CD14-positive monocyte (primary cell): ENCODE measurements around the gene FOXRED2. TPM values are rescaled to one million over a fixed set of nuclear protein-coding genes. Genes with fewer than 3 reads are reported as not detected.

ENCODE experiments used
- DNase-seq, 3 donors: peaks; one replicate each; pipeline ENCODE4 v3.0.0-alpha.2; 2011 to 2022
- H2AFZ ChIP-seq: 2 replicates; pipeline ENCODE4 v1.6.0; 2012; ENCODE audit warnings: mild to moderate bottlenecking, low read depth, low read length, inconsistent platforms; ENCODE audit not compliant: insufficient read depth, poor library complexity, severe bottlenecking
- H3K27ac ChIP-seq, 2 donors: 1 replicate in 1 of 2; 2 replicates in 1 of 2; pipeline ENCODE4 v1.5.1; 2012 to 2013; ENCODE audit warnings: low read length in 2 of 2, control low read depth in 1 of 2, inconsistent platforms in 1 of 2, low read depth in 1 of 2, mild to moderate bottlenecking in 1 of 2
- H3K27me3 ChIP-seq, 2 donors: one replicate each; pipeline versions ENCODE4 v1.6.0 to v1.6.1; 2011 to 2013; ENCODE audit warnings: low read length in 2 of 2; ENCODE audit not compliant: control insufficient read depth in 2 of 2, insufficient read depth in 2 of 2
- H3K36me3 ChIP-seq, 2 donors: replicated peaks in 1 of 2; 1 replicate in 1 of 2; 2 replicates in 1 of 2; pipeline versions ENCODE4 v1.5.1 to v1.6.1; 2012 to 2013; ENCODE audit warnings: low read length in 2 of 2, control low read depth in 1 of 2, inconsistent platforms in 1 of 2, mild to moderate bottlenecking in 1 of 2; ENCODE audit not compliant: insufficient read depth in 2 of 2, control insufficient read depth in 1 of 2
- H3K4me1 ChIP-seq, 2 donors: 1 replicate in 1 of 2; 2 replicates in 1 of 2; pipeline versions ENCODE4 v1.5.1 to v1.6.1; 2012 to 2013; ENCODE audit warnings: low read length in 2 of 2, control low read depth in 1 of 2, inconsistent platforms in 1 of 2, mild to moderate bottlenecking in 1 of 2, moderate library complexity in 1 of 2; ENCODE audit not compliant: insufficient read depth in 2 of 2, control insufficient read depth in 1 of 2
- H3K4me2 ChIP-seq: replicated peaks from 2 replicates; pipeline ENCODE3; 2012; ENCODE audit warnings: low read length, moderate library complexity, mild to moderate bottlenecking; ENCODE audit not compliant: poor library complexity, severe bottlenecking; ENCODE audit errors: extremely low read depth
- H3K4me3 ChIP-seq, 3 experiments: fragments of 200-600 bp in 1 of 3; sonication (generic) in 1 of 3; replicated peaks in 1 of 3; 1 replicate in 2 of 3; 2 replicates in 1 of 3; pipeline ENCODE4 v1.5.1; 2011 to 2013; ENCODE audit warnings: low read length in 3 of 3, mild to moderate bottlenecking in 3 of 3, control low read depth in 2 of 3, low read depth in 2 of 3, inconsistent platforms in 1 of 3, moderate library complexity in 1 of 3
- H3K79me2 ChIP-seq: 2 replicates; pipeline ENCODE4 v1.6.0; 2012; ENCODE audit warnings: mild to moderate bottlenecking, control low read depth, inconsistent platforms, low read length, moderate library complexity; ENCODE audit not compliant: insufficient read depth
- H3K9ac ChIP-seq: 2 replicates; pipeline ENCODE4 v1.6.0; 2017; ENCODE audit warnings: low read length, mild to moderate bottlenecking; ENCODE audit not compliant: insufficient read depth, poor library complexity, severe bottlenecking
- H3K9me3 ChIP-seq, 2 donors: replicated peaks in 1 of 2; 1 replicate in 1 of 2; 2 replicates in 1 of 2; pipeline versions ENCODE4 v1.5.1 to v1.6.1; 2012 to 2013; ENCODE audit warnings: low read length in 2 of 2, control low read depth in 1 of 2; ENCODE audit not compliant: control insufficient read depth in 1 of 2, insufficient read depth in 1 of 2
- H4K20me1 ChIP-seq: 2 replicates; pipeline ENCODE4 v1.6.0; 2012; ENCODE audit warnings: mild to moderate bottlenecking, low read length, control low read depth, moderate library complexity; ENCODE audit not compliant: insufficient read depth
- H3K27ac Mint-ChIP-seq, 7 donors: one replicate each; pipeline ENCODE4 v1.8.0; 2020; ENCODE audit warnings: mild to moderate bottlenecking in 7 of 7, mixed read lengths in 7 of 7, moderate library complexity in 6 of 7, inconsistent platforms in 2 of 7
- H3K27me3 Mint-ChIP-seq, 3 donors: one replicate each; pipeline ENCODE4 v1.8.0; 2021 to 2022; ENCODE audit warnings: low read depth in 3 of 3, mild to moderate bottlenecking in 3 of 3, mixed read lengths in 3 of 3, moderate library complexity in 3 of 3, inconsistent platforms in 1 of 3
- H3K36me3 Mint-ChIP-seq, 2 donors: one replicate each; pipeline ENCODE4 v1.8.0; 2020; ENCODE audit warnings: mixed read lengths in 2 of 2, inconsistent platforms in 1 of 2, mild to moderate bottlenecking in 1 of 2
- H3K4me1 Mint-ChIP-seq: one replicate; pipeline ENCODE4 v1.8.0; 2020; ENCODE audit warnings: mild to moderate bottlenecking, mixed read lengths
- H3K4me3 Mint-ChIP-seq, 2 donors: one replicate each; pipeline ENCODE4 v1.8.0; 2020; ENCODE audit warnings: mild to moderate bottlenecking in 2 of 2, mixed read lengths in 2 of 2, moderate library complexity in 1 of 2
- H3K9me3 Mint-ChIP-seq, 7 donors: one replicate each; pipeline ENCODE4 v1.8.0; 2020 to 2022; ENCODE audit warnings: mixed read lengths in 7 of 7, mild to moderate bottlenecking in 6 of 7, moderate library complexity in 6 of 7, inconsistent platforms in 2 of 7
- WGBS: methylation state at CpG from one replicate; pipeline ENCODE4 v1.1.5; 2013; ENCODE audit warnings: missing lambda C conversion rate; ENCODE audit not compliant: insufficient coverage; 5-methylcytosine and 5-hydroxymethylcytosine counted together
- intact Hi-C, 2 donors: fragments of 100-400 bp; cut with micrococcal nuclease; formaldehyde crosslinking; loops; one replicate each; pipeline versions ENCODE4 v1.15.0 to v1.15.1; 2023
- polyA minus RNA-seq: library from RNA; depleted of rRNA, polyadenylated mRNA; stranded (reverse); fragments of >200 nt; gene quantifications from 2 replicates; pipeline ENCODE4 v1.2.3, GENCODE V29; 2012
- polyA plus RNA-seq, 3 donors: library from polyadenylated mRNA; depleted of rRNA in 1 of 3; unstranded in 2 of 3; stranded (reverse) in 1 of 3; fragments of 300-500 nt in 2 of 3; fragments of >200 nt in 1 of 3; fragmentation: Illumina TruSeq in 2 of 3; gene quantifications; 1 replicate in 2 of 3; 2 replicates in 1 of 3; pipeline ENCODE4 v1.2.3, GENCODE V29; 2012 to 2021
- total RNA-seq, 12 experiments: library from RNA in 1 of 12; stranded (reverse) in 1 of 12; fragments of 120-200 nt in 1 of 12; gene quantifications; one replicate each; pipeline ENCODE4 v1.2.4 and lab custom pipeline; 2013 to 2026; ENCODE audit warnings: mixed read lengths in 6 of 12, inconsistent platforms in 1 of 12
- TF ChIP-seq, protein P1 (sequence below): fragments of 200-600 bp; IDR thresholded peaks from one replicate; pipeline ENCODE4 v1.8.0; 2022; ENCODE audit warnings: antibody characterized with exemption, mild to moderate bottlenecking

Gene FOXRED2
- 0.96 TPM for total RNA-seq (2013)
- polyA plus RNA-seq = 1 to 10 TPM; 1.5 to 2.0 (median 1.9) TPM
- 1.5 and 4.5 TPM in 2 replicates for polyA minus RNA-seq
- 0.84 to 8.7 (median 2.5) reads per million in 11 experiments for total RNA-seq (lab: John Stamatoyannopoulos, UW)

DNA sequence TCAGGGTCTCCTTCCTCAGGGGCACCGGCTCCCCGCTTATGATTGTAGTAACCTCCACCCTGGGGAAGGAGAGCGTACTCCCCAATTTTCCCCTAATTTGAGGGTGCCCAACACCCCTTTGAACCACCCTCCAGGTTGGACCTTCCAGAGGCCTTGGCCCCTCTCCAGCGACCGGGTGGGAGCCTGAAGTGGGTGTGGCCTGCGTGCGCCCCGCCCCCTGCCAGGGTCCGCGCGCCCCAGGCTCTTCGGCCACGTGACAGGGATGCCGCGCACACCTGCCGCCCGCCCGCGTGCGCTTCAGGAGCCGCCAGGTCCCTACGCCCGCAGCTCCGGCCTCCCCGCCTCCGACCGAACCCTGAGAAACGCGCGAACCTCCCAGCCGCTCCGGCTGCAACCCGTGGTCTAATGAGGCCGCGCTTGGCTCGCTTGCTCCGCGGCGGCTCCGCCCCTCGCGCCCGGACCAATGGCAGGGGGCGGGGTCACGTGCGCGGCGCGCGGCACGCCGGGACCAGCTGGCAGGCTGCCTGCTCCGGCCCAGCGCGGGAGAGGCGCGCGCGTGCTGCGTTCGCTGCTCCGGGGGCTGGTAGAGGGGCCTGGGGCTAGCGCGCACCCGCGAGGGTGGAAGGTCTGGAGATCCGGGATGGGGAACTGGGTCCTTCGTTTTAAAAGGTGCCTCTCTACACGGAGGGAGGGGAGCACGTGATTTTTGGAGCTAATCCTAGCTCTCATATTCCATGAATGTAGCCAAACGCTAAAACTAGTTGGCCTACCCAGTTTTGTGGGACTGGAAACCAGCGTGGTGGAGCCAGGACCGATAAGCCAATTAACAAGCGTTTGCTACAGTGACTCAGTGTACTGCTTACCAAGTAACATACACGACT lies at the start of gene FOXRED2:
FOXRED2 (minus strand) TSS at position 404 of the 881 bp plus-strand sequence. CDS start 618 bp downstream, outside the sequence.
- peak within 1 kb of the TSS; percentile 15 to 81 (median 52) for H3K27ac Mint-ChIP-seq
- H3K9me3 Mint-ChIP-seq = peaks cover 0 to 2% (median 0%) of the 10 kb centered on the region in 7 donors
- H3K4me3 Mint-ChIP-seq = peak within 1 kb of the TSS; percentile 66 to 78
- peak; percentile 75 to 82 (median 81) for DNase-seq
- Histone ChIP-seq H3K4me1 (peaks cover 26 to 30% of the 10 kb centered on the region in 2 donors), H3K4me3 (peak within 1 kb of the TSS; percentile 33 to 74 (median 34)), H3K36me3 (peaks cover 15 to 18% of the 10 kb centered on the region in 2 donors), H3K4me2 (peak within 1 kb of the TSS; percentile 81), H3K79me2 (no peaks in the 10 kb centered on the region), H3K9ac (peak within 1 kb of the TSS; percentile 60), H2AFZ (peak within 1 kb of the TSS; percentile 84), H3K9me3 (no peaks in the 10 kb centered on the region), H3K27ac (peak within 1 kb of the TSS in 1 of 2 donors; percentile 77), H3K27me3 (no peaks in the 10 kb centered on the region), H4K20me1 (peaks cover 13% of the 10 kb centered on the region)
- peaks cover 16 to 20% of the 10 kb centered on the region in 2 donors for H3K36me3 Mint-ChIP-seq
- H3K4me1 Mint-ChIP-seq = peaks cover 27% of the 10 kb centered on the region
- TF ChIP-seq, protein P1, sequence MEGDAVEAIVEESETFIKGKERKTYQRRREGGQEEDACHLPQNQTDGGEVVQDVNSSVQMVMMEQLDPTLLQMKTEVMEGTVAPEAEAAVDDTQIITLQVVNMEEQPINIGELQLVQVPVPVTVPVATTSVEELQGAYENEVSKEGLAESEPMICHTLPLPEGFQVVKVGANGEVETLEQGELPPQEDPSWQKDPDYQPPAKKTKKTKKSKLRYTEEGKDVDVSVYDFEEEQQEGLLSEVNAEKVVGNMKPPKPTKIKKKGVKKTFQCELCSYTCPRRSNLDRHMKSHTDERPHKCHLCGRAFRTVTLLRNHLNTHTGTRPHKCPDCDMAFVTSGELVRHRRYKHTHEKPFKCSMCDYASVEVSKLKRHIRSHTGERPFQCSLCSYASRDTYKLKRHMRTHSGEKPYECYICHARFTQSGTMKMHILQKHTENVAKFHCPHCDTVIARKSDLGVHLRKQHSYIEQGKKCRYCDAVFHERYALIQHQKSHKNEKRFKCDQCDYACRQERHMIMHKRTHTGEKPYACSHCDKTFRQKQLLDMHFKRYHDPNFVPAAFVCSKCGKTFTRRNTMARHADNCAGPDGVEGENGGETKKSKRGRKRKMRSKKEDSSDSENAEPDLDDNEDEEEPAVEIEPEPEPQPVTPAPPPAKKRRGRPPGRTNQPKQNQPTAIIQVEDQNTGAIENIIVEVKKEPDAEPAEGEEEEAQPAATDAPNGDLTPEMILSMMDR = no peak
- peaks cover 0 to 2% (median 0%) of the 10 kb centered on the region in 3 donors for H3K27me3 Mint-ChIP-seq
- 5% methylated on average over 67 of the region's 75 CpGs for WGBS
- intact Hi-C loops = no loop called here

DNA sequence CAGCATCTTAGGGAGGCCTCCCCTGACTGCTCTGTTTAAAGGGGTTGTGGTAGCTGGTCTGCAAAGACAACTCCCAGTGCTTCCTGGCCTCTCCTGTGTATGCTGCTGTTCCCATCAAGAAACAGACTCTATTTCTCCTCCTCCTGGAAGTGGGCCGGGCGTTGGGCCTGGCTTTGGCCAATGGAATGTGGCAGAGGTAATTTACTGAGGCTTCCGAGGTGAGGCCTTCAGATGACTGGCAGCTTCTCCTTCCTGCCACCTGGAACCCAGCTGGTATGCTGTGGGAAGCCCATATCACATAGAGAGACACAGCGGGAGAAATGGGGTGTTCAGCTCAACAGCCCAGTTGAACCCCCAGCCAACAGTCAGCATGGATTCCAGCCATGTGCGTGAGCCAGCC lies 47.3 kb upstream of the FOXRED2 start:
- Mint-ChIP-seq H3K4me3 (no peak overlapping the region), H3K9me3 (peaks cover 0 to 4% (median 0%) of the 10 kb centered on the region in 7 donors), H3K4me1 (peaks cover 17% of the 10 kb centered on the region), H3K27ac (no peak overlapping the region), H3K27me3 (peaks cover 7 to 15% (median 12%) of the 10 kb centered on the region in 3 donors), H3K36me3 (no peaks in the 10 kb centered on the region)
- Histone ChIP-seq H3K9me3 (no peaks in the 10 kb centered on the region), H3K4me3 (no peak overlapping the region), H3K4me1 (peaks cover 13 to 16% of the 10 kb centered on the region in 2 donors), H3K27me3 (peaks cover 0 to 4% of the 10 kb centered on the region in 2 donors), H4K20me1 (no peaks in the 10 kb centered on the region), H2AFZ (no peak overlapping the region), H3K79me2 (no peaks in the 10 kb centered on the region), H3K27ac (no peak overlapping the region), H3K9ac (no peak overlapping the region), H3K4me2 (no peak overlapping the region), H3K36me3 (no peaks in the 10 kb centered on the region)
- intact Hi-C loops = loop anchor here in 1 of 2 donors (10.0 kb wide), 1 partner anchor 441 kb away; no protein-coding TSS in a partner anchor
- TF ChIP-seq, protein P1 = no peak
- WGBS = 58% methylated on average over 3 of the region's 5 CpGs
- DNase-seq = no peak
